ENCODE data around the gene ORC6. TPM values are rescaled to one million over a fixed set of nuclear protein-coding genes. Genes with fewer than 3 reads are reported as not detected.
"Not testable (repeated sequence)": the region's sequence is repeated elsewhere in the genome, so short reads cannot be mapped to it uniquely, and the experiment has no call there.

ORC6 gene
- total RNA-seq (2014; rRNA removed; shearing (Covaris generic)): 65.1 and 72.3 TPM in 2 replicates

GRCh38 chr16:46689365-46690280 lies at the start of gene ORC6:
Gene ORC6 (plus strand): TSS chr16:46689659. CDS start chr16:46689706, 47 bp downstream.
- peak; percentile 98 for DNase-seq (ENCODE audit: low spot score)

- no peak for DNase-seq (ENCODE audit: low spot score)
These were observed 40.8 kb upstream of the ORC6 start for GRCh38 chr16:46648656-46649055.

GRCh38 chr16:46649588-46650253 lies 39.7 kb upstream of the ORC6 start:
- DNase-seq (ENCODE audit: low spot score): peak; percentile 53

- peak; percentile 16 for DNase-seq (ENCODE audit: low spot score)
These were observed 39.2 kb upstream of the ORC6 start for GRCh38 chr16:46650254-46650623.

GRCh38 chr16:46651305-46651704 lies 38.2 kb upstream of the ORC6 start:
- no peak for DNase-seq (ENCODE audit: low spot score)

GRCh38 chr16:46658925-46659324 lies 30.5 kb upstream of the ORC6 start:
- no peak for DNase-seq (ENCODE audit: low spot score)

GRCh38 chr16:46662123-46662522 lies 27.3 kb upstream of the ORC6 start:
- DNase-seq (ENCODE audit: low spot score): no peak

GRCh38 chr16:46673320-46674013 lies 16.0 kb upstream of the ORC6 start:
- DNase-seq (ENCODE audit: low spot score): peak; percentile 73

- DNase-seq (ENCODE audit: low spot score): not testable (repeated sequence)
These were observed 11.5 kb upstream of the ORC6 start for GRCh38 chr16:46677943-46678342.

GRCh38 chr16:46681867-46682266 lies 7.6 kb upstream of the ORC6 start:
- DNase-seq (ENCODE audit: low spot score): not testable (repeated sequence)

GRCh38 chr16:46686815-46687473 lies 2.5 kb upstream of the ORC6 start:
- no peak for DNase-seq (ENCODE audit: low spot score)

- DNase-seq (ENCODE audit: low spot score): no peak
These were observed 2.0 kb upstream of the ORC6 start for GRCh38 chr16:46687486-46687885.

GRCh38 chr16:46688101-46688653 lies 1.3 kb upstream of the ORC6 start:
- no peak for DNase-seq (ENCODE audit: low spot score)

- peak; percentile 98 for DNase-seq (ENCODE audit: low spot score)
These were observed 650 bp upstream of the ORC6 start, which contains the start of gene VPS35 for GRCh38 chr16:46688654-46689364. Gene VPS35 (minus strand): TSS chr16:46689178. CDS start chr16:46689133, 45 bp downstream.

GRCh38 chr16:46690281-46691178 lies 1.1 kb downstream of the ORC6 start:
- peak; percentile 19 for DNase-seq (ENCODE audit: low spot score)

GRCh38 chr16:46691726-46692125 lies 2.3 kb downstream of the ORC6 start:
- DNase-seq (ENCODE audit: low spot score): peak; percentile 10

- no peak for DNase-seq (ENCODE audit: low spot score)
These were observed 4.1 kb downstream of the ORC6 start for GRCh38 chr16:46693598-46693997.

GRCh38 chr16:46695937-46696336 lies 6.5 kb downstream of the ORC6 start:
- DNase-seq (ENCODE audit: low spot score): no peak

- DNase-seq (ENCODE audit: low spot score): no peak
These were observed 7.5 kb downstream of the ORC6 start for GRCh38 chr16:46696957-46697356.

GRCh38 chr16:46700048-46700447 lies 10.6 kb downstream of the ORC6 start:
- DNase-seq (ENCODE audit: low spot score): no peak
